Pancreas (tissue), 10 donors: Measurements from ENCODE around the gene PSMG1. TPM values are rescaled to one million over a fixed set of nuclear protein-coding genes. Genes with fewer than 3 reads are reported as not detected.

Experiments used
- ATAC-seq, 4 donors: fragments of 200-7000 bp; cut with Tn5 transposase; one replicate each; pipeline versions ENCODE4 v1.8.0 to v1.9.1; 2020; ENCODE audit warnings: mild to moderate bottlenecking in 4 of 4, moderate library complexity in 4 of 4
- DNase-seq, 6 donors: peaks; one replicate each; pipeline ENCODE4 v3.0.0-alpha.2; 2020
- FAIRE-seq: peaks from 2 replicates; lab custom pipeline; 2012; peaks lifted over from hg19 to GRCh38; lab: Jason Lieb, UNC
- H3K27ac ChIP-seq, 4 donors: fragments of 200-600 bp; sonication (generic); 1 replicate in 3 of 4; 2 replicates in 1 of 4; pipeline versions ENCODE4 v1.5.0 to v1.8.0; 2020
- H3K27me3 ChIP-seq, 4 donors: fragments of 200-600 bp; one replicate each; pipeline ENCODE4 v1.8.0; 2021
- H3K36me3 ChIP-seq, 3 donors: fragments of 200-600 bp; sonication (generic) in 1 of 3; one replicate each; pipeline versions ENCODE4 v1.5.0 to v1.8.0; 2020 to 2021
- H3K4me1 ChIP-seq, 3 donors: fragments of 200-600 bp; one replicate each; pipeline ENCODE4 v1.8.0; 2021
- H3K4me3 ChIP-seq, 4 donors: fragments of 200-600 bp; sonication (generic) in 2 of 4; one replicate each; pipeline versions ENCODE4 v1.5.0 to v1.8.0; 2020 to 2021
- H3K9me3 ChIP-seq, 4 donors: fragments of 200-600 bp; one replicate each; pipeline ENCODE4 v1.8.0; 2021
- CTCF ChIP-seq, 4 donors: fragments of 200-600 bp; sonication (generic) in 3 of 4; IDR thresholded peaks; one replicate each; pipeline versions ENCODE4 v1.5.0 to v1.8.0; 2021; ENCODE audit warnings: antibody characterized with exemption in 4 of 4
- WGBS, 2 donors: extraction: QIAGEN DNeasy Blood & Tissue Kit; methylation state at CpG; one replicate each; pipeline ENCODE4 v1.1.7; 2013; 5-methylcytosine and 5-hydroxymethylcytosine counted together
- intact Hi-C, 3 donors: fragments of 100-400 bp; cut with DNase I; formaldehyde crosslinking; loops; one replicate each; pipeline versions ENCODE4 v1.11.1 to v1.14.2; 2022
- polyA plus RNA-seq, 2 donors: library from polyadenylated mRNA; stranded (reverse); fragments of 200-250 nt; gene quantifications; one replicate each; pipeline ENCODE4 v1.2.3, GENCODE V29; 2013
- total RNA-seq, 6 donors: library from RNA; stranded (reverse); fragmentation: NEBNext Ultra II Directional in 4 of 6; extraction: Animal tissue kit (Norgen Biotek cat#: 25700) in 4 of 6; gene quantifications; one replicate each; pipeline versions ENCODE4 v1.2.1 to v1.2.4, GENCODE V29; 2021 to 2023
- donor health status: healthy with polysubstance abuse.
- donor health status: DM: no; HTN: no; CAD: no; lungs with moderate emphysema.
- donor health status: DM: no; HTN: no; CAD: no.
- donor health status: control.
- donor health status: control.
- donor health status: Bipolar disorder and iron deficiency.
- donor health status: DM: yes; HTN: yes; CAD: no.
- donor health status: DM: no; HTN: no; CAD: no.
- donor health status: DM: no; HTN: no; CAD: no.
- donor health status: DM: yes; HTN: yes; CAD: no.

PSMG1 gene
- total and polyA plus RNA-seq, 8 donors = 12.4 to 35.0 (median 18.1) TPM

- 91 to 96% methylated on average over 1 of the region's 1 CpG for WGBS, 2 donors
- Histone ChIP-seq H3K4me3 (no peak overlapping the region), H3K36me3 (peaks cover 6 to 57% (median 19%) of the 10 kb centered on the region in 3 donors), H3K9me3 (no peaks in the 10 kb centered on the region), H3K4me1 (no peaks in the 10 kb centered on the region), H3K27ac (no peak overlapping the region), H3K27me3 (no peaks in the 10 kb centered on the region)
- DNase-seq = no peak
- intact Hi-C loops = no loop called here
- no peak for TF ChIP-seq CTCF (IDR thresholded peaks at IDR 0.05)
- no peak for ATAC-seq
- no peak for FAIRE-seq
These were observed 13.6 kb upstream of the PSMG1 start for GRCh38 chr21:39196838-39197237.

- no peaks in the 10 kb centered on the region for H3K9me3 ChIP-seq
- H3K27ac ChIP-seq = no peak overlapping the region
- peaks cover under 1 to 57% (median 14%) of the 10 kb centered on the region in 3 donors for H3K36me3 ChIP-seq
- H3K4me3 ChIP-seq = no peak overlapping the region
- no peaks in the 10 kb centered on the region for H3K4me1 ChIP-seq
- no peak for ATAC-seq
- 83 to 88% methylated on average over 7 of the region's 7 CpGs for WGBS, 2 donors
- intact Hi-C loops = no loop called here
- no peak for TF ChIP-seq CTCF (IDR thresholded peaks at IDR 0.05)
- no peak for DNase-seq
- no peak for FAIRE-seq
- no peaks in the 10 kb centered on the region for H3K27me3 ChIP-seq
These were observed 13.1 kb upstream of the PSMG1 start for GRCh38 chr21:39196310-39196709.

- WGBS, 2 donors = 93 to 96% methylated on average over 1 of the region's 1 CpG
- no peak for FAIRE-seq
- no peak for ATAC-seq
- no peak for TF ChIP-seq CTCF (IDR thresholded peaks at IDR 0.05)
- H3K4me3 ChIP-seq = no peak overlapping the region
- no peaks in the 10 kb centered on the region for H3K4me1 ChIP-seq
- H3K9me3 ChIP-seq = no peaks in the 10 kb centered on the region
- H3K36me3 ChIP-seq = peaks cover 0 to 31% (median 0%) of the 10 kb centered on the region in 3 donors
- H3K27me3 ChIP-seq = no peaks in the 10 kb centered on the region
- intact Hi-C loops = no loop called here
- no peak for DNase-seq
- no peak overlapping the region for H3K27ac ChIP-seq
These were observed 10.1 kb upstream of the PSMG1 start for GRCh38 chr21:39193380-39193779.

GRCh38 chr21:39189857-39190604 lies 6.8 kb upstream of the PSMG1 start:
- TF ChIP-seq CTCF (IDR thresholded peaks at IDR 0.05) = no peak
- peaks cover 0 to 4% (median 0%) of the 10 kb centered on the region in 3 donors for H3K36me3 ChIP-seq
- H3K9me3 ChIP-seq = no peaks in the 10 kb centered on the region
- H3K27ac ChIP-seq = no peak overlapping the region
- intact Hi-C loops = no loop called here
- H3K27me3 ChIP-seq = no peaks in the 10 kb centered on the region
- H3K4me1 ChIP-seq = no peaks in the 10 kb centered on the region
- ATAC-seq (no peak), FAIRE-seq (no peak), DNase-seq (no peak)
- H3K4me3 ChIP-seq = no peak overlapping the region

GRCh38 chr21:39188521-39189139 lies 5.4 kb upstream of the PSMG1 start:
- no peak for ATAC-seq
- FAIRE-seq = no peak
- H3K27ac ChIP-seq = no peak overlapping the region
- peaks cover 0 to 5% (median 0%) of the 10 kb centered on the region in 3 donors for H3K4me1 ChIP-seq
- H3K27me3 ChIP-seq = no peaks in the 10 kb centered on the region
- intact Hi-C loops = no loop called here
- no peak overlapping the region for H3K4me3 ChIP-seq
- WGBS, 2 donors = 91 to 94% methylated on average over 2 of the region's 2 CpGs
- peaks cover 0 to 2% (median 0%) of the 10 kb centered on the region in 3 donors for H3K36me3 ChIP-seq
- no peak for DNase-seq
- TF ChIP-seq CTCF (IDR thresholded peaks at IDR 0.05) = no peak
- H3K9me3 ChIP-seq = no peaks in the 10 kb centered on the region
